A549 treated with RU486 at 1 μM for 4 hours (cell line): Measurements from ENCODE around the gene HIGD1A. TPM values are rescaled to one million over a fixed set of nuclear protein-coding genes. Genes with fewer than 3 reads are reported as not detected.

Experiments used
- total RNA-seq: library from RNA; stranded (reverse); fragments of 200-300 nt; extraction: Qiagen RNA extraction; gene quantifications from 5 replicates; pipeline ENCODE4 v1.2.3, GENCODE V29; 2022; ENCODE audit warnings: low read depth

Gene HIGD1A
- total RNA-seq = 28.8 to 98.9 TPM (median 75.8 TPM) in 5 replicates

GRCh38 chr3:42804106-42804830, at the start of gene HIGD1A:
Gene HIGD1A, minus strand, starts transcription at chr3:42804490. Its CDS starts 10,237 bp downstream, at chr3:42794253.

GRCh38 chr3:42809202-42809601, 4.9 kb upstream of the HIGD1A start, which contains the start of gene ACKR2:
Gene ACKR2, plus strand, starts transcription at chr3:42809445. Its CDS starts 55,058 bp downstream, at chr3:42864503.

GRCh38 chr3:42772670-42773408, 31.5 kb downstream of the HIGD1A start, which contains the start of gene CCDC13:
Gene CCDC13, minus strand, starts transcription at chr3:42773253. Its CDS starts 14,908 bp downstream, at chr3:42758345.

Other genes with a start within 250 kb of the HIGD1A start
- gene SEC22C, start 222.5 kb downstream of the HIGD1A start, total RNA-seq = 22.8 to 33.4 TPM (median 31.1 TPM) in 5 replicates
- gene SS18L2, start 213.6 kb downstream of the HIGD1A start, total RNA-seq = 13.5 to 20.2 TPM (median 17.8 TPM) in 5 replicates
- gene NKTR, start 203.8 kb downstream of the HIGD1A start, total RNA-seq = 6.8 to 10.7 TPM (median 10.4 TPM) in 5 replicates
- 4.9 to 7.0 TPM (median 6.2 TPM) in 5 replicates for gene ZBTB47, start 150.8 kb downstream of the HIGD1A start, total RNA-seq
- not detected in 5 replicates for gene KLHL40, start 119.0 kb downstream of the HIGD1A start, total RNA-seq
- not detected in 5 replicates for gene HHATL, start 101.7 kb downstream of the HIGD1A start, total RNA-seq
- 0.48 to 1.1 TPM (median 0.58 TPM) in 5 replicates for gene CCDC13, start 31.2 kb downstream of the HIGD1A start, total RNA-seq
- gene ACKR2, start 5.0 kb upstream of the HIGD1A start, total RNA-seq = not detected in 5 replicates
- gene CYP8B1, start 71.4 kb upstream of the HIGD1A start, total RNA-seq = not detected in 5 replicates
- gene ZNF662, start 101.7 kb upstream of the HIGD1A start, total RNA-seq = not detected in 5 replicates
- not detected in 5 replicates for gene GASK1A, start 174.8 kb upstream of the HIGD1A start, total RNA-seq